ENCODE results near the gene SLC7A8. TPM values are rescaled to one million over a fixed set of nuclear protein-coding genes. Genes with fewer than 3 reads are reported as not detected.

The SLC7A8 gene
- total and polyA plus RNA-seq, 10 of the 15 experiments (the other 5 are each of a cell fraction or from before 2014, with no cell fraction given) = 0.06 to 0.28 (median 0.21) TPM; not detected in 7

GRCh38 chr14:23217032-23218020 is 33.9 kb upstream of the SLC7A8 start:
- BruUV-seq (replicated peaks) = no TSS peak
- Histone ChIP-seq H3K4me3 (no peak overlapping the region), H3K4me1 (ENCODE audit: control insufficient read depth, insufficient read depth, low read length) (no peaks in the 10 kb centered on the region), H3K36me3 (ENCODE audit: control insufficient read depth in 2 of 2, insufficient read depth in 2 of 2, low read length in 1 of 2) (no peaks in the 10 kb centered on the region), H3K79me2 (ENCODE audit: control insufficient read depth, insufficient read depth, low read length) (no peaks in the 10 kb centered on the region), H3K9ac (ENCODE audit: control insufficient read depth, insufficient read depth, low read length) (no peak overlapping the region), H3K27me3 (replicated peaks in 1 of 2; ENCODE audit: control insufficient read depth in 2 of 2, insufficient read depth in 2 of 2, low read length in 1 of 2) (no peaks in the 10 kb centered on the region), H3K4me2 (ENCODE audit: control insufficient read depth, insufficient read depth) (no peak overlapping the region), H4K20me1 (ENCODE audit: control insufficient read depth, insufficient read depth) (no peaks in the 10 kb centered on the region), H3K9me3 (replicated peaks; ENCODE audit: control insufficient read depth, insufficient read depth, low read length) (no peaks in the 10 kb centered on the region), H3K27ac (ENCODE audit: control insufficient read depth, insufficient read depth) (no peak overlapping the region), H2AFZ (ENCODE audit: control insufficient read depth, low read depth, low read length) (no peak overlapping the region)
- ChIA-PET CTCF (interaction anchor here (1.4 kb wide), 2 partner anchors 29 to 97 kb away, joined by 4 to 6 read pairs; no protein-coding TSS in a partner anchor), POLR2A (no interaction called here), RAD21 (ENCODE audit: unreplicated experiment) (interaction anchor here (0.7 kb wide), 1 partner anchor 40 kb away, joined by 3 read pairs; no protein-coding TSS in a partner anchor), SMC1A (ENCODE audit: uncharacterized antibody, unreplicated experiment) (interaction anchor here (0.6 to 1.1 kb wide), 3 partner anchors 11 to 46 kb away, joined by 3 read pairs; no protein-coding TSS in a partner anchor)
- in situ Hi-C loops (cut with MboI) (no loop called here), intact Hi-C loops (cut with micrococcal nuclease; ENCODE audit: unreplicated experiment) (no loop called here)
- TF ChIP-seq SMAD1 (IDR thresholded peaks at IDR 0.05; ENCODE audit: low read depth, partially characterized antibody) = no peak
- TF ChIP-seq TBL1XR1 (IDR thresholded peaks at IDR 0.05; ENCODE audit: low read depth, low read length) = no peak
- no peak for TF ChIP-seq PRDM15 (CRISPR knock-in tag; IDR thresholded peaks at IDR 0.05)
- no peak for TF ChIP-seq ZNF207 (IDR thresholded peaks at IDR 0.05; ENCODE audit: borderline replicate concordance)
- TF ChIP-seq SUZ12 (IDR thresholded peaks at IDR 0.05; ENCODE audit: unreplicated experiment) = no peak
- no peak for FAIRE-seq
- no peak for ATAC-seq
- WGBS (ENCODE audit: insufficient coverage, insufficient replicate concordance, low lambda C conversion rate, missing lambda C conversion rate) = 30% methylated on average over 6 of the region's 6 CpGs
- DNase-seq (ENCODE audit: low read depth, low spot score) = no peak

All from GM12878 (cell line).